Uterus (tissue), 2 donors: ENCODE measurements around the gene SCARB2.

ENCODE experiments used
- POLR2A ChIP-seq, 2 donors: fragments of 450-650 bp; IDR thresholded peaks; one replicate each; pipeline ENCODE4 v1.6.1; 2016; ENCODE audit warnings: antibody characterized with exemption in 2 of 2, mild to moderate bottlenecking in 1 of 2, moderate library complexity in 1 of 2
- TF ChIP-seq, protein P1 (sequence below), 4 experiments: fragments of 200-600 bp in 2 of 4; fragments of 450-650 bp in 2 of 4; sonication (generic) in 2 of 4; IDR thresholded peaks; one replicate each; pipeline ENCODE4 v1.5.1; 2016 to 2019; ENCODE audit warnings: antibody characterized with exemption in 4 of 4, mild to moderate bottlenecking in 2 of 4, moderate library complexity in 1 of 4

DNA sequence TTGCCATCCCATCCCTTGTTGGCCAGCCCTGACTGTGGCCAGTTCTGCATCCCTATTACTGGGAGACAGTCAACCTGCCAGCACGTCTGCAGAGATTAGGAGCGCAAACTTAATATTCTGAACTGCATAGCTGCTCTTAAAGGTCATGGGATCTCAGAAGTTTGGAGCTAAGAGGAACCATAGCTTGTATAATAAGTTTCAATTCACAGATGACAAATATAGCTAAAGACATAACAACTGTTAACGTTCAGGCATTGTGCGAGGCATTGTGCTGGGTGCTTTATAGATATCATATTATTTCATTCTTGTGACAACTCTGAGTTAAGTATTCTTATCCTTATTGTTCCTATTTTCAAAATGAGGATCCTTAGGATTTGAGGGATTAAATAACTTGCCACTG lies 3.7 kb downstream of the SCARB2 start:
- TF ChIP-seq, protein P1, sequence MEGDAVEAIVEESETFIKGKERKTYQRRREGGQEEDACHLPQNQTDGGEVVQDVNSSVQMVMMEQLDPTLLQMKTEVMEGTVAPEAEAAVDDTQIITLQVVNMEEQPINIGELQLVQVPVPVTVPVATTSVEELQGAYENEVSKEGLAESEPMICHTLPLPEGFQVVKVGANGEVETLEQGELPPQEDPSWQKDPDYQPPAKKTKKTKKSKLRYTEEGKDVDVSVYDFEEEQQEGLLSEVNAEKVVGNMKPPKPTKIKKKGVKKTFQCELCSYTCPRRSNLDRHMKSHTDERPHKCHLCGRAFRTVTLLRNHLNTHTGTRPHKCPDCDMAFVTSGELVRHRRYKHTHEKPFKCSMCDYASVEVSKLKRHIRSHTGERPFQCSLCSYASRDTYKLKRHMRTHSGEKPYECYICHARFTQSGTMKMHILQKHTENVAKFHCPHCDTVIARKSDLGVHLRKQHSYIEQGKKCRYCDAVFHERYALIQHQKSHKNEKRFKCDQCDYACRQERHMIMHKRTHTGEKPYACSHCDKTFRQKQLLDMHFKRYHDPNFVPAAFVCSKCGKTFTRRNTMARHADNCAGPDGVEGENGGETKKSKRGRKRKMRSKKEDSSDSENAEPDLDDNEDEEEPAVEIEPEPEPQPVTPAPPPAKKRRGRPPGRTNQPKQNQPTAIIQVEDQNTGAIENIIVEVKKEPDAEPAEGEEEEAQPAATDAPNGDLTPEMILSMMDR (IDR thresholded peaks at IDR 0.05), result no peak
- TF ChIP-seq POLR2A (IDR thresholded peaks at IDR 0.05), result no peak
